ENCODE data around the gene SPATA9. TPM values are rescaled to one million over a fixed set of nuclear protein-coding genes. Genes with fewer than 3 reads are reported as not detected.
A peak's percentile ranks its signal among the peaks of the same experiment; 100 is the strongest.

Gene SPATA9
- total and polyA plus RNA-seq, 9 of the 15 experiments (the other 6 are each of a cell fraction or from before 2014, with no cell fraction given): 0.16 to 5.5 (median 0.39) TPM; not detected in 3

DNA sequence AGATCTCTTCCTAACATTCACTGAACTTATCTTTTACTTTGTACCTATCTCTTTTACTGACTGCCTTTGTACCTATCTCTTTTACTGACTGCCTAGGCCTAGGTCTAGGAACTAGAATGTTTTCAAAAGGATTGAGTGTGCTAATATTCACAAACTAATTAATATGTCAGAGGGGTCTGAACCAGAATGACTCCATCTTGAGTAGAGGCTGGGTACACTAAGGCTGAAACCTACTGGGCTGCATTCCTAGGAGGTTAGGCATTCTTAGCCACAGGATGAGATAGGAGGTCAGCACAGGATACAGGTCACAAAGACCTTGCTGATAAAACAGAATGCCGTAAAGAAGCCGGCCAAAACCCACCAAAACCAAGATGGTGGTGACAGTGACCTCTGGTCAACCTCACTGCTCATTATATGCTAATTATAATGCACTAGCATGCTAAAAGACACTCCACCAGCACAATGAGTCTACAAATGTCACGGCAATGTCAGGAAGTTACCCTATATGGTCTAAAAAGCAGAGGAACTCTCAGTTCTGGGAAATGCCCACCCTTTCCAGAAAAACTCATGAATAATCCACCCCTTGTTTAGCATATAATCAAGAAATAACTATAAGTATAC is 45.8 kb upstream of the SPATA9 start (continued):
- TF ChIP-seq ESRRB (CRISPR knock-in tag; IDR thresholded peaks at IDR 0.05; ENCODE audit: borderline replicate concordance): peak; percentile 97
- peak; percentile 97 for TF ChIP-seq HOXB6 (CRISPR knock-in tag; IDR thresholded peaks at IDR 0.05; ENCODE audit: borderline replicate concordance)
- peak; percentile 93 for TF ChIP-seq PPARD (CRISPR knock-in tag; IDR thresholded peaks at IDR 0.05)
- TF ChIP-seq HDAC1 (IDR thresholded peaks at IDR 0.05): peak in 1 of 2 experiments; percentile 58; a peak in 2 of 4 replicates
- TF ChIP-seq DACH1 (IDR thresholded peaks at IDR 0.05; ENCODE audit: partially characterized antibody): peak; percentile 59
- TF ChIP-seq, protein P1, sequence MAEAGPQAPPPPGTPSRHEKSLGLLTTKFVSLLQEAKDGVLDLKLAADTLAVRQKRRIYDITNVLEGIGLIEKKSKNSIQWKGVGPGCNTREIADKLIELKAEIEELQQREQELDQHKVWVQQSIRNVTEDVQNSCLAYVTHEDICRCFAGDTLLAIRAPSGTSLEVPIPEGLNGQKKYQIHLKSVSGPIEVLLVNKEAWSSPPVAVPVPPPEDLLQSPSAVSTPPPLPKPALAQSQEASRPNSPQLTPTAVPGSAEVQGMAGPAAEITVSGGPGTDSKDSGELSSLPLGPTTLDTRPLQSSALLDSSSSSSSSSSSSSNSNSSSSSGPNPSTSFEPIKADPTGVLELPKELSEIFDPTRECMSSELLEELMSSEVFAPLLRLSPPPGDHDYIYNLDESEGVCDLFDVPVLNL (CRISPR knock-in tag; IDR thresholded peaks at IDR 0.05; ENCODE audit: low read depth): no peak
- TF ChIP-seq RHOXF2B (CRISPR knock-in tag; conservative IDR thresholded peaks at IDR 0.05): peak; percentile 99
- peak; percentile 100 for TF ChIP-seq MEF2D (tag; conservative IDR thresholded peaks at IDR 0.05; ENCODE audit: low read depth)
- TF ChIP-seq, protein P2, sequence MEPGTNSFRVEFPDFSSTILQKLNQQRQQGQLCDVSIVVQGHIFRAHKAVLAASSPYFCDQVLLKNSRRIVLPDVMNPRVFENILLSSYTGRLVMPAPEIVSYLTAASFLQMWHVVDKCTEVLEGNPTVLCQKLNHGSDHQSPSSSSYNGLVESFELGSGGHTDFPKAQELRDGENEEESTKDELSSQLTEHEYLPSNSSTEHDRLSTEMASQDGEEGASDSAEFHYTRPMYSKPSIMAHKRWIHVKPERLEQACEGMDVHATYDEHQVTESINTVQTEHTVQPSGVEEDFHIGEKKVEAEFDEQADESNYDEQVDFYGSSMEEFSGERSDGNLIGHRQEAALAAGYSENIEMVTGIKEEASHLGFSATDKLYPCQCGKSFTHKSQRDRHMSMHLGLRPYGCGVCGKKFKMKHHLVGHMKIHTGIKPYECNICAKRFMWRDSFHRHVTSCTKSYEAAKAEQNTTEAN (CRISPR knock-in tag; IDR thresholded peaks at IDR 0.05): no peak
- no peak for TF ChIP-seq SAFB (IDR thresholded peaks at IDR 0.05; ENCODE audit: borderline replicate concordance, low read depth, low read length)
- TF ChIP-seq RAD21 (CRISPR knock-in tag; conservative IDR thresholded peaks at IDR 0.05 in 1 of 2, IDR thresholded peaks at IDR 0.05 in 1 of 2): peak in 1 of 2 experiments; percentile 55; a peak in 2 of 4 replicates
- peak; percentile 74 to 86; a peak in 3 of 4 replicates for TF ChIP-seq FOXK2 (conservative IDR thresholded peaks at IDR 0.05 in 1 of 2, IDR thresholded peaks at IDR 0.05 in 1 of 2; ENCODE audit: low read depth in 2 of 2)
- TF ChIP-seq SAP30 (IDR thresholded peaks at IDR 0.05; ENCODE audit: borderline replicate concordance, insufficient read depth, low read depth, low read length, poor library complexity, severe bottlenecking): no peak
- peak; percentile 100 for TF ChIP-seq ZNF76 (CRISPR knock-in tag; IDR thresholded peaks at IDR 0.05; ENCODE audit: borderline replicate concordance)
- TF ChIP-seq ARID1B (IDR thresholded peaks at IDR 0.05): peak; percentile 35
- TF ChIP-seq CEBPG (CRISPR knock-in tag; IDR thresholded peaks at IDR 0.05): no peak
- peak in 1 of 2 experiments; percentile 88; a peak in 2 of 4 replicates for TF ChIP-seq CEBPG (tag; conservative IDR thresholded peaks at IDR 0.05 in 1 of 2, IDR thresholded peaks at IDR 0.05 in 1 of 2)
- TF ChIP-seq ZNF707 (CRISPR knock-in tag; conservative IDR thresholded peaks at IDR 0.05): peak; percentile 91
- peak; percentile 96 for TF ChIP-seq ZNF75A (CRISPR knock-in tag; IDR thresholded peaks at IDR 0.05)
- TF ChIP-seq EP300 (IDR thresholded peaks at IDR 0.05; ENCODE audit: low read length): peak; percentile 49; the same call in 1 of the 2 replicates
- TF ChIP-seq, protein P3, sequence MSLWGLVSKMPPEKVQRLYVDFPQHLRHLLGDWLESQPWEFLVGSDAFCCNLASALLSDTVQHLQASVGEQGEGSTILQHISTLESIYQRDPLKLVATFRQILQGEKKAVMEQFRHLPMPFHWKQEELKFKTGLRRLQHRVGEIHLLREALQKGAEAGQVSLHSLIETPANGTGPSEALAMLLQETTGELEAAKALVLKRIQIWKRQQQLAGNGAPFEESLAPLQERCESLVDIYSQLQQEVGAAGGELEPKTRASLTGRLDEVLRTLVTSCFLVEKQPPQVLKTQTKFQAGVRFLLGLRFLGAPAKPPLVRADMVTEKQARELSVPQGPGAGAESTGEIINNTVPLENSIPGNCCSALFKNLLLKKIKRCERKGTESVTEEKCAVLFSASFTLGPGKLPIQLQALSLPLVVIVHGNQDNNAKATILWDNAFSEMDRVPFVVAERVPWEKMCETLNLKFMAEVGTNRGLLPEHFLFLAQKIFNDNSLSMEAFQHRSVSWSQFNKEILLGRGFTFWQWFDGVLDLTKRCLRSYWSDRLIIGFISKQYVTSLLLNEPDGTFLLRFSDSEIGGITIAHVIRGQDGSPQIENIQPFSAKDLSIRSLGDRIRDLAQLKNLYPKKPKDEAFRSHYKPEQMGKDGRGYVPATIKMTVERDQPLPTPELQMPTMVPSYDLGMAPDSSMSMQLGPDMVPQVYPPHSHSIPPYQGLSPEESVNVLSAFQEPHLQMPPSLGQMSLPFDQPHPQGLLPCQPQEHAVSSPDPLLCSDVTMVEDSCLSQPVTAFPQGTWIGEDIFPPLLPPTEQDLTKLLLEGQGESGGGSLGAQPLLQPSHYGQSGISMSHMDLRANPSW (CRISPR knock-in tag; IDR thresholded peaks at IDR 0.05): no peak
- TF ChIP-seq ZNF239 (CRISPR knock-in tag; IDR thresholded peaks at IDR 0.05): peak; percentile 98
- TF ChIP-seq PML (IDR thresholded peaks at IDR 0.05; ENCODE audit: low read length): no peak
- peak; percentile 98 for TF ChIP-seq TCFL5 (CRISPR knock-in tag; conservative IDR thresholded peaks at IDR 0.05)
